CMK (cell line): ENCODE results near the gene IFT43.

Source experiments
- DNase-seq: peaks from one replicate; pipeline ENCODE4 v3.0.0-alpha.2; 2010; ENCODE audit warnings: low read depth

IFT43 gene

DNA sequence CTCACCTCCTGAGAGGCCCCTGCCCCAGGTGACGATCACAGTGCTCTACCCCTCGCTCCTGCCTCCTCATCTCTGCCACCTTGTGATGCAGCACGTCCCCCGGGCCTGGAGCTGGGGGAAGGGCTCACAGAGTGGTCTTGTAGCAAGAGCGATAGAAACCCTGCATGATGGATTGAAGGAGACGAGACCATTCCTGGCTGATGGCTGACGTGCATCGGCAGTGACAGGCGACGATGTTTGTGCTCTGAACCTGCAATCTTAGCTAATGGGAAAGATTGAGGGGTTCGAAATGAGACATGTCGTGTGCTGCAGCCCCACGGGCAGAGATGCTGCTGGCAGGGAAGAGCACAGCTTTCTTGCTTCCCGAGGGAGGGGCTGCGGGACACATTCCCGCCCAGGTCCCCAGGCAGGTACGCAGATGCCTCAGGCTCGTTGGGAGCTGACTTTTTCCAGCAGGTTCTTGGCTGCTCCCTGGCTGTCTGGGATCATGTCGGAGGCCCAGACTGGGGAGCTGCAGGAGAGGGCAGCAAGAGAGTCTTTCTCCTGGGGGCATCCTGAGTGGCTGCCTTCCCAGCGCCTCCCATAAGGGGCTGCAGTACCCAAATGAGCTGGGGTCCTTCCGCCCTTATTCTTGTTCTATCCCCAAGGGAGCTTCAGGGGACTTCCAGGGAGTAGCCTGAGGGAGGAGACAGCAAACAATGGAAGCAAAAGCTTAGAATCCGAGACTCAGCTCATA lies 127.5 kb downstream of the IFT43 start:
- DNase-seq: no peak

DNA sequence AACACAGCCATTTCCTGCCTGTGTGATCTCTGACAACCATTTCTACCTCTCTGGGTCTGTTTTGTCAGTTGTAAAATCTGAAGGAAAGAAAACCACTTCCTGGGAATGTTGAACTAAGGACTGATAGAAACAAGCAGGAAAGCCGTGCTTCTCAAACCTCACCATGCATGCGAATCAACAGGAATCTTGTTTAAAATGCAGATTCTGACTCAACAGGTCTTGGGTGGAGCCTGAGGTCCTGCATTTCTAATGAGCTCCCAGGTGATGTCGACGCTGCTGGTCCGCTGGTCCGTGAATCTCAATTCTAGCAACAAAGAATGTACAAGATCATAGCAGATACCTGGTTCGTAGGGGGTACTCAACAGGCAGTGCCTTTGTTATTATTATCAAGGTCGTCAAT lies 128.1 kb downstream of the IFT43 start:
- DNase-seq: no peak

DNA sequence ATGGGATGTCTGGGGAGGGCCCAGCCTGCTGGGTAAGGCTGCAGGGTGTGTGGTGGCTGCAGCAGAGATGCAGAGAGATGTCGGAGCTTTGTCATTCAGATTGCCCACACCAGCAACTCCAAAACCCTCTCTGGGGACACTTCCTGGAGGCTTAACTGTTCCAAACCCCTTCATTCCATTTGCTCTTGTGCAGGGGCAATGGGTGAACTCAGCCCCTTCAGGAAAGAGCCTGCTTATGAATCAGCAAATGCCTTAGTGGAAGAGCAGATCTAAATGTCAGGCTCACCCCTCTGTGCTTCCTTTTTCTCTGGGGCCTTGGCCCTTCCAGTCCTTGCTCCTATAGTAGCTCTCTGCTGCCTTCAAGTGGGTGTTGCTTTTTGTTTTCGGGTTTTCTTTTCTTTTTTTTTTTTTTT lies 129.5 kb downstream of the IFT43 start:
- DNase-seq: no peak

- no peak for DNase-seq
Measured at GRCh38 chr14:76117789-76118484, 132.4 kb downstream of the IFT43 start.

DNA sequence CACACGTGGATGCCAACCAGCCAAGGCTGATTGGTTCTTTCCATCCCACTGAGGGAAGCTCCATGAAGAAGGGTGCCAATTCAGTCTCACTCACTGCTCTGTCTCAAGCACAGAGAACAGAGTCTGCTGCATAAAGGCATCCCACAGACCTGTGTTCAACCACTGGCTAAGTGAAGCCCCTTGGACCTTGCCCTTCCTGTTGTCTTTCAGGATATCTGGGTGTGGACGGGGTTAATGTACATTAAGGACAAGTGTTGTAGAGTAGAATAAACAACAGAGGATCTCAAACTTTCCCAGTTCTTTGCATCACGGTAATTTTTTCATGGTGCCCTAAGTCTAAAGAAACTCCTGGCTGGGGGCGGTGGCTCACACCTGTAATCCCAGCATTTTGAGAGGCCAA lies 133.0 kb downstream of the IFT43 start:
- no peak for DNase-seq

- DNase-seq: no peak
Measured at GRCh38 chr14:76121089-76121748, 135.7 kb downstream of the IFT43 start.

DNA sequence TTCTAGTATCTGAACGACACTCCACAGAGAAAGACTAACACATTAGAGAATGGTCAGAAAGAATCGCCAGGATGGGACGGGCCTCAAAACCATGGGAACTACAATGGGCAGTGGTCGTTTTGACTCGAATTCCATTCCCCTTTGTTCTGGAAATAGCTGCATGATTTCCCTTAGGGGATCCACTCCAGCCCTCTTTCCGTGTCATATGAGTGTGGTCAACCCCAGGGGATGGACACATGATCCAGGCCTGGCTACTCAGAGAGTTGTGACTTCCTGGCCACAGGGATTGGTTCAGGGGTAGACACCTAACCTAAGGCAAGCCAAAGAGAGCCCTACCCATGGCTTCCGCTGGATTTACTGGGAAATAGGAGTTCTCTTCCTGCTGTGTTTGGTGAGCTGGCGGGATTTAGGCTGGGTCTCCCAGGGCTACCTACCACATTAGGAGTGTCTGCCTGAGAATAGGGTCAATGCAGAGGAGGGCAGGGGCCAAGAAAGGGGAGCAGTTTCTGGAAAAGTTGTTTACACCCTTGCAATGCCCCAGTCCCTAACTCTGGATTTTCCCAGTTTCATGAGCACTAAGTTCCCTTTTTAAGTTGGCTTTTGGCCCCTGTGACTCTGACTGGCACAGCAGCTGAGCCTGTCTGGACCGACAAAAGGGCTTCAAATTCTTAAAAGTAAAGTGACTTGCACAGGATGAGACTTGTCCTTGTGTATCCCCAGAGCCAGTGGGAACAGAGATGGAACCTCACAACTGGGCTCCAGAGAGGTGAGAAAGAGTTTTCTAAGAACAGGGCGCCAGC lies 138.1 kb downstream of the IFT43 start:
- no peak for DNase-seq

- no peak for DNase-seq
Measured at GRCh38 chr14:76125511-76125910, 139.9 kb downstream of the IFT43 start.

DNA sequence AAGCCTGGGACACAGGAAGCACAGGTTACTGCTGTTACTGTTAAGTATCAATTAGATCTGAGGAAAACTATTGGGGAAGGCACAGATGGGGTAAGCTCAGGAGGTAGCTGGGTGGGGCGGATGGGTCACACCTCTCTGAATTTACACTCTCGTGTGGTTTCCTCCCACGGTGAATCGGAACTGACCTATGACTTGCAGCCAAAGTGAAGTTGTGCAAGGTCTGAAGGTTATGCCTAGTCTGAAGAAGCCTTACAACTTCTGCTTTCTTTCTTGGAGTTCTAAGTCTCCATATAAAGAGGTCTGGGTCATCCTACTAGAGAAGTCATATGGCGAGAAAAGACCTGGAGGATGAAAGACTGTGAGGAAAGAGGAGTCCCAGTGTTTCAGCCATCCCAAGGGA lies 140.5 kb downstream of the IFT43 start:
- no peak for DNase-seq

- no peak for DNase-seq
Measured at GRCh38 chr14:76129851-76130576, 144.5 kb downstream of the IFT43 start.

- DNase-seq: no peak
Measured at GRCh38 chr14:76131071-76131965, 145.8 kb downstream of the IFT43 start.

GRCh38 chr14:76133103-76133502 lies 147.5 kb downstream of the IFT43 start:
- DNase-seq: no peak
